ENCODE measurements around the gene CSMD2.

DNA sequence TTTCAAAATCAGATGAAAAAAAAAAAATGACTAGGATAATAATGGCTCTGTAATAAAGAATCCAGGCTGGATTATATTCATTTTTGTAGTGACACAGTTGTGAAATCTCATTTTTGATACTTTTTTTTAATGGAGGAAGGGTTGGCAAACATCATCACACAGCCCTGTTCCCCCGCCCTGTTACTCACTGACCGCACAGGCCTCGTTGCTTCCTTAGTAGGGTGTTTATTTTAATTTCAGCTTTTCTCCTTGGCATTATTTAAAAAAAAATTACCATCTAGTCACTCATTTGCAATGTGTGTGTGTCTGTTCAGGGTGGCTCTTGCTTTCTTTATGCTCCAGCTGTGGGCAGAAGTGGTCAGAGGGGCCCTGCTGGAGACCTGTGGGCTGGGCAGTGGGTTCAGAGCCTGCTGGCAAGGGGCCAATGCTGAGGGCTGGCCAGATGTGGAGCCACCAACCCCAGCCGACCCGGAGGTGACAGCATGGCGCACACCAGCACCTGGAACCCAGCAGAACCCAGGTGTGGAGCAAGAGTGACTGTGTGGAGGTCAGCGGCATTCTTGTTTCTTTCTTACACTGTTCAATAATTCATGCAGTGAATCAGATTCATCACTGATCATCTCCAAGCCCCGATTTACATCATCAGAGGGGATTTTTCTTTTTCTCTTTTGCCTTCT lies 648.0 kb downstream of the CSMD2 start:
- TF ChIP-seq, protein P1, sequence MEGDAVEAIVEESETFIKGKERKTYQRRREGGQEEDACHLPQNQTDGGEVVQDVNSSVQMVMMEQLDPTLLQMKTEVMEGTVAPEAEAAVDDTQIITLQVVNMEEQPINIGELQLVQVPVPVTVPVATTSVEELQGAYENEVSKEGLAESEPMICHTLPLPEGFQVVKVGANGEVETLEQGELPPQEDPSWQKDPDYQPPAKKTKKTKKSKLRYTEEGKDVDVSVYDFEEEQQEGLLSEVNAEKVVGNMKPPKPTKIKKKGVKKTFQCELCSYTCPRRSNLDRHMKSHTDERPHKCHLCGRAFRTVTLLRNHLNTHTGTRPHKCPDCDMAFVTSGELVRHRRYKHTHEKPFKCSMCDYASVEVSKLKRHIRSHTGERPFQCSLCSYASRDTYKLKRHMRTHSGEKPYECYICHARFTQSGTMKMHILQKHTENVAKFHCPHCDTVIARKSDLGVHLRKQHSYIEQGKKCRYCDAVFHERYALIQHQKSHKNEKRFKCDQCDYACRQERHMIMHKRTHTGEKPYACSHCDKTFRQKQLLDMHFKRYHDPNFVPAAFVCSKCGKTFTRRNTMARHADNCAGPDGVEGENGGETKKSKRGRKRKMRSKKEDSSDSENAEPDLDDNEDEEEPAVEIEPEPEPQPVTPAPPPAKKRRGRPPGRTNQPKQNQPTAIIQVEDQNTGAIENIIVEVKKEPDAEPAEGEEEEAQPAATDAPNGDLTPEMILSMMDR (conservative IDR thresholded peaks at IDR 0.05; ENCODE audit: low read depth, low read length): no peak
- no peak for TF ChIP-seq EZH2 (IDR thresholded peaks at IDR 0.05; ENCODE audit: borderline replicate concordance, low read depth, low read length, poor library complexity, severe bottlenecking)
